IPS DF 4.7 (cell line): ENCODE results near the gene KCTD10.

ENCODE experiments used
- DNase-seq: peaks from one replicate; pipeline ENCODE4 v3.0.0-alpha.2; 2013; ENCODE audit warnings: low spot score; ENCODE audit errors: extremely low read depth

Gene KCTD10

DNA sequence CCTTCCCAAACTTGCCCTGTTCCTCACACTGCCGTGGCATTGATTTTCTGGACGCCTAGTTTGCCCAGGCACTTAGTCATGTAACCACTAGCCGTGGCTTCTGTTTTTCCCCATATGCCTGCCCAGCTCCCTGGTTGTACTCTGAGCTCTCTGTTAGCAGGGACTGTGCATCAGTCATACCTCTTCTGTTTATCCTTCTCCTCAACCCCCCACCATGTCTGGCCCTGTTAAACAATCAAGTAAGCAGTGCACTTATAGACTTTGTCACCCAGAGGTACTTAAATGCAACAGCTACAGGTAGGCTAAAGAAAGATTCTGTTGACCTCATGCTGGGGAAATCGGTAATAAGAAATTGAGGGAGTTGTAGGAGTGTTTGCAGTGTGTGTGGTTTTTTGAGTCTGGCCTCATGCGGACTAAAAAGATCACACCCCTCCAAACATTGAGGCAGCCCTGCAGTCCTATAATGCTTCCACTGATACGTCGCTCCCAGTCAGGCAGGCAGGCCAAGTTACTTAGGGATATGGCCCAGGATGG, 17.3 kb upstream of the KCTD10 start:
- DNase-seq: no peak

- DNase-seq: no peak
Measured at GRCh38 chr12:109493938-109494337, 16.8 kb upstream of the KCTD10 start.

DNA sequence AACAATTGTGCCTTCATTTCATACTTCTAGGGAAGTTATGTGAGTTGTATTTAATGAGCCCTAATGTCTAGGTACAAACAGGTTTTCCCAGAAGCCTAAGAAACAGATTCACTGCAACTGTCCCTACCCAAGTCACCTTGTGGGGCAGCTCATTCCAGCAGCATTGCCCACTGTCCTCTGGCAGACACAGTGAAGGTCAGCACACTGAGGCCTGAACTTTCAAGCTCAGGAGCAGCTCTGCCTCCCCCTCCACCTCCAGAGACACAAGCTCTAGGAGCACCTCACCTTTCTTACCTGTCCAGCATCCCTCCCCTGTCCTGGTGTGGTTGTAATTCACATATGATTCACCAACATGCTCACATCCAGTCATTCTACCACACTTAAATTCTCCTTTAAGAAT, 16.0 kb upstream of the KCTD10 start:
- DNase-seq: no peak

- no peak for DNase-seq
Measured at GRCh38 chr12:109492371-109492770, 15.3 kb upstream of the KCTD10 start.

DNA sequence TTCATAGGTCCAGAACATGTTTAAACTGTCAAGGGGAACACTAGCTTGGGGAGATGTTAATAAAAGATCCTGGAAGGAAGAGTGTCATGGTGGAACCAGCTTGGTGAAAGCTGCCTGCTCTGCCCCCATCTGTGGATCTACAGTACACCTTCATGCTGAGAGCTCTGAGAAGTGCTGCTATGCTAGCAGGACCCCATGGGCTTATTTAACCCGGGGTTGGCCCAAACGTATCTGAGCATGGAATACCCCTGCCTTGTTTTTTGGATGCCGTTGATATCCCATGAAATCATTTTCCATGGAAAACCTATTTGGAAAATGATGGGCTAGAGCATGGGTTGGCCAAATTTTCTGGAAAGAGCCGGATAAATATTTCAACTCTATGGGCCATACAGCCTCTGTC, 14.6 kb upstream of the KCTD10 start:
- no peak for DNase-seq

- no peak for DNase-seq
Measured at GRCh38 chr12:109489955-109490565, 13.0 kb upstream of the KCTD10 start.

DNA sequence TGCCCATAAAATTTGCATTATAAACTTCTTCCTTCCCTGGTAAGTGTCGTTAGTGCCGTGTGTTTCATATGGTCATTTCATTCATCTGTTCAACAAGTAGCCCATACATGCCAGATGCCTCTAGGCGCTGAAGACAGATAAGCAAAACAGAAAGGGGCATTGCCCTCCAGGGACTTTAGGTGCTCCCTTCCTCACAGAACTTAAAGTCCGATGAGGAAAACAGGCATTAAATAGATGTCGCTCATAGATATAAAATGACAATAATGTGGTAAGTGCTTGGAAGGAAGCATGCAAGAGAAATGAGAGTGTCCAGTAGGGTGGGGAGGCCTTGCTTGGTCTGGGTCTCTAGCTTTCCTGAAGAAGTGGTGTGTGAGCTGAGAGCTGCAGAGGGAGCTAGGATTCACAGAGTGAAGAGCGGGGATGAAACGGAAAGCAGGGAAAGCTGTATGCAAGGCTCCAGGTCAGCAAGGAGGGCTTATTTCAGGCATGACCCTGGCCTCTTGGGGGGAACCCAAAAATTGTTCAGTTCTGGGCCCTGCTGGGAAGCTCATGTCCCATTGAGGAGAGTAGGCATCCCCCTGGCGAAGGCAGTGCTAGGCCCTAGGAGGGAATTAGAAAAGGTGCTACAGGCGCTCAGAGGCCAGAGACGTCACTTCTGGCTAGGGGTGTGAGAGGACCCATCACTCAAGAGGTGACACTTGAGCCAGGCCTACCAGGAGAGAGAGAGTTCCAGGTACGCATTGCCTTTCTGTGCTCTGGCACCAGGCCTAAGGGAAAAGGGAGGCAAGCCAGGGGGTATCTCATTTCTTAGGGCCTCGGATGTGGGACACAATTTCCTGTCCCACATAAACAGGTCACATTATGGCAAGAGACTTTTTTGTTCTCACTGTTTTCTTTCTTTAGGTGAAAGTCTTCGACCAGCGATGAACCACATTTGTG, 12.2 kb upstream of the KCTD10 start:
- DNase-seq: no peak

GRCh38 chr12:109488051-109488665, 11.1 kb upstream of the KCTD10 start:
- DNase-seq: no peak

GRCh38 chr12:109487181-109488050, 10.3 kb upstream of the KCTD10 start:
- no peak for DNase-seq

DNA sequence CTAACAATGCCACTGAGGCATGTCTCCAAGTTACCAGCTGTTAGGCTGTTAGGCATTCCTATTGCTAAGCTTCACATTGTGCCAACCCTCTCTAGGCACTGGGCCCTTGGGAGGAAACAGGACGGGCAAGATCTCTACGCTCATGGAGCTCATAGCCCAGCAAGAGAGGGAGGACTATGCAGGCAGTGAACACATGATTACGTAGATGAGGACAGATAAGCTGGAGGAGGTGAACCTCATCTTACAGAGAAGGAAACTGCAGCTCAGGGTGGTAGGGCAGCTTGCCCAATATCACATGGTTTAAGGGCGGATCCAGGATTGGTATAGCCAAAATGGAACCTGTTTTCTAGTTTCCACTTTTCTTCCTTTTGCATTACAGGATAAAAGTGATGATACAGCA, 8.1 kb upstream of the KCTD10 start:
- no peak for DNase-seq

- DNase-seq: no peak
Measured at GRCh38 chr12:109483346-109483745, 6.2 kb upstream of the KCTD10 start.

- no peak for DNase-seq
Measured at GRCh38 chr12:109482894-109483293, 5.8 kb upstream of the KCTD10 start.

GRCh38 chr12:109482491-109482890, 5.4 kb upstream of the KCTD10 start:
- no peak for DNase-seq

- no peak for DNase-seq
Measured at GRCh38 chr12:109481863-109482262, 4.8 kb upstream of the KCTD10 start.

GRCh38 chr12:109480356-109480755, 3.3 kb upstream of the KCTD10 start:
- DNase-seq: no peak

DNA sequence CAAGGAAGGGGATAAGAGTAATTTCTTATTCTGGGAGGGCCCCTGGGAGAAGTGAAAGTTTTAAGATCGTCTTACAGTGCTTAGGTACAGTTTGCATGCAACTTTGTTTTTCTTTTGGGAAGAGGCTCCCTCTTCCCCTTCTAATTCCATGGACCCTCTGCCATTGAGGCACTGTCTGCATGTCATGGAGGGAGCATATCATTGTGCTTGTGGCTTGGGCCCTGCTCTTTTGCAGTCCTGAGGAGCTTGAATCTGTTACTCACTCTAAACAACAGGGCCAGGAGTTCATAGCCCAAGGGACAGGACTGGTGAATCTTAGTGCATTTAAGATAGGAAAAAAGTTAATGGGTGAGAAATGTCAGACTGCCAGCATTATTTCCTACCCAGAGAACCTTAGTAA, 2.7 kb upstream of the KCTD10 start:
- no peak for DNase-seq

DNA sequence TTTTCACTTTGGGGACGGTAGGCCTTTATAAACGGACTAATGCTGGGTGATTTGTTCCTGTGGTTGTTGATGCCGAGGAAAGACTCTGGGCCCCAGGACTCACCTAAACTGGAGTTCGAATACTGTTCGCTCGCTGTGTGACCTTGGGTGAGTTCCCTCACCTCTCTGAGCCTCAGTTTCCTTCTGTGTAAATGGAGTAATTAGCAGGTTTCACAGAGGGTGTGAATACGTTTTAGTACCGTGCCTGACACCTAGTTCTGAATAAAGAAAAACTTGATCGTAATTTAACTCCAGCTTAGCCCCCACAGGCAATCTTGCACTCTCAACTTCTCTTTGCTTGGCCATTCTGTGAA, 839 bp upstream of the KCTD10 start:
- no peak for DNase-seq

GRCh38 chr12:109476807-109477184, 304 bp downstream of the KCTD10 start:
- no peak for DNase-seq

- no peak for DNase-seq
Measured at GRCh38 chr12:109475993-109476806, 900 bp downstream of the KCTD10 start.

DNA sequence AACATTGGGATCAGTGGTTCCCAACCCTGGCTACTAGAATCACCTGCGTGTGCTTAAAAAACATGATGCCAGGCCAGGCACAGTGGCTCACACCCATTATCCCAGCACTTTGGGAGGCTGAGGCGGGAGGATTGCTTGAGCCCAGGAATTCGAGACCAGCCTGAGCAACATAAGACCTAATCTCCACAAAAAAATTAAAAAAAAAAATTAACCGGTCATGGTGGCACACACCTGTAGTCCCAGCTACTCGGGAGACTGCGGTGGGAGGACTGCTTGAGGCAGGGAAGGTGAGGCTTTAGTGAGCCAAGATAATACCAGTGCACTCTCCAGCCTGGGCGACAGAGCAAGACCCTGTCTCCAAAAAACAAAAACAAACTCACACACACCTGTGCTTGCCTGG, 2.0 kb downstream of the KCTD10 start:
- no peak for DNase-seq
